Lower leg skin (tissue), 4 donors: ENCODE results near the gene ZBTB16. TPM values are rescaled to one million over a fixed set of nuclear protein-coding genes. Genes with fewer than 3 reads are reported as not detected.

ENCODE experiments used
- DNase-seq, 2 donors: peaks; one replicate each; pipeline ENCODE4 v3.0.0-alpha.2; 2019; ENCODE audit warnings: low spot score in 2 of 2
- H3K4me3 ChIP-seq: fragments of 200-600 bp; sonication (generic); 2 replicates; pipeline ENCODE4 v1.5.1; 2017; ENCODE audit warnings: mild to moderate bottlenecking, low read depth; ENCODE audit not compliant: poor library complexity, severe bottlenecking
- POLR2A ChIP-seq, 2 donors: fragments of 450-650 bp; IDR thresholded peaks; one replicate each; pipeline ENCODE4 v1.6.1; 2016 to 2017; ENCODE audit warnings: antibody characterized with exemption in 2 of 2, mild to moderate bottlenecking in 1 of 2, moderate library complexity in 1 of 2
- WGBS, 2 donors: methylation state at CpG; one replicate each; pipeline ENCODE4 v1.1.5; 2018; 5-methylcytosine and 5-hydroxymethylcytosine counted together
- intact Hi-C: fragments of 100-400 bp; cut with DNase I; formaldehyde crosslinking; loops from one replicate; pipeline ENCODE4 v1.15.0; 2023; ENCODE audit warnings: low total_unique reads
- total RNA-seq, 4 donors: library from RNA; depleted of rRNA; stranded (reverse); fragments of >200 nt; gene quantifications; one replicate each; pipeline ENCODE4 v1.1.0, GENCODE V29; 2016
- TF ChIP-seq, protein P1 (sequence below), 3 donors: fragments of 450-650 bp; IDR thresholded peaks; one replicate each; pipeline ENCODE4 v1.5.1; 2016; ENCODE audit warnings: antibody characterized with exemption in 3 of 3, mild to moderate bottlenecking in 3 of 3, moderate library complexity in 2 of 3

The ZBTB16 gene
- total RNA-seq, 4 donors from 2014 or later = 167 to 369 (median 233) TPM

DNA sequence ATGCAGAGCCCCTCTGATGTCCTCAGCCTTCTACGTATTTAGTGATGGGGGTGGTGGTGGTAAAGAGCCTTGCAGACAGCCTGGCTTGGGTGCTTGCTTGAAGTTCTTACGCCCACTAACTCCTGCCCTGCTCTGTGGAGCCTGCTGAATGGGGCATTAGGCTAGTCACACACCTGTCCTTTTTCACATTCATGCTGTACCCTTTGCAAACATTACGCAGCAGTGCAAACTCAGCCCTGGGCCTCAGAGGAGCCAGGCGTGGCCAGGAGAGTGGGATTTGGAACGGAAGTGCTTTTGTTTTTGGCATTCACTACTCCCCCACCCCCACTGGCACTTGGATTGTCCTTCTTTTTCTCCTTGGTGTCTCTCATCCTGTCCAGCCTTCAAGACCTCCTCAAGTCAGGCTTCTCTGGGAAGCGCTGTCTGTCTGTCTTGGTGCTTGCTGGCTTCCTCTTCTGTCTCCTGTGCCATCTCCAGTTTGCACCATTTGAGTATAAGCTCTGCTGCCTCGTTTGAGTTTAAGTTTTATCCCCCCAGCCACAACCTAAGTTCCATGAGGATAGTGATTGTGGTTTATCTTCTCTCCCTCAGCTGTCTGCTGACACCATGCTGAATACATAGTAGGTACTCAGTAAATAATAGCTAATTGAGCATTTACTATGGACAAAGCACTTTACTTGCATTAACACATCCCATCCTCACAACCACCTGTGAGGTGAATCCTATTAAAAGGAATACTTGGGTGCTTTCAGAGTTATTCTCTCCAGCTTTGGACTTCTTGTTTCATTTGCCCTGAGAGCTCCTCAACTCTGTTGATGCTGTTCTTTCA, 26.7 kb downstream of the ZBTB16 start:
- DNase-seq = peak in 1 of 2 donors; percentile 84
- H3K4me3 ChIP-seq = no peak overlapping the region
- TF ChIP-seq, protein P1, sequence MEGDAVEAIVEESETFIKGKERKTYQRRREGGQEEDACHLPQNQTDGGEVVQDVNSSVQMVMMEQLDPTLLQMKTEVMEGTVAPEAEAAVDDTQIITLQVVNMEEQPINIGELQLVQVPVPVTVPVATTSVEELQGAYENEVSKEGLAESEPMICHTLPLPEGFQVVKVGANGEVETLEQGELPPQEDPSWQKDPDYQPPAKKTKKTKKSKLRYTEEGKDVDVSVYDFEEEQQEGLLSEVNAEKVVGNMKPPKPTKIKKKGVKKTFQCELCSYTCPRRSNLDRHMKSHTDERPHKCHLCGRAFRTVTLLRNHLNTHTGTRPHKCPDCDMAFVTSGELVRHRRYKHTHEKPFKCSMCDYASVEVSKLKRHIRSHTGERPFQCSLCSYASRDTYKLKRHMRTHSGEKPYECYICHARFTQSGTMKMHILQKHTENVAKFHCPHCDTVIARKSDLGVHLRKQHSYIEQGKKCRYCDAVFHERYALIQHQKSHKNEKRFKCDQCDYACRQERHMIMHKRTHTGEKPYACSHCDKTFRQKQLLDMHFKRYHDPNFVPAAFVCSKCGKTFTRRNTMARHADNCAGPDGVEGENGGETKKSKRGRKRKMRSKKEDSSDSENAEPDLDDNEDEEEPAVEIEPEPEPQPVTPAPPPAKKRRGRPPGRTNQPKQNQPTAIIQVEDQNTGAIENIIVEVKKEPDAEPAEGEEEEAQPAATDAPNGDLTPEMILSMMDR (IDR thresholded peaks at IDR 0.05) = no peak
- TF ChIP-seq POLR2A (IDR thresholded peaks at IDR 0.05) = no peak
- intact Hi-C loops = no loop called here
- 72 to 76% methylated on average over 7 of the region's 7 CpGs for WGBS, 2 donors

DNA sequence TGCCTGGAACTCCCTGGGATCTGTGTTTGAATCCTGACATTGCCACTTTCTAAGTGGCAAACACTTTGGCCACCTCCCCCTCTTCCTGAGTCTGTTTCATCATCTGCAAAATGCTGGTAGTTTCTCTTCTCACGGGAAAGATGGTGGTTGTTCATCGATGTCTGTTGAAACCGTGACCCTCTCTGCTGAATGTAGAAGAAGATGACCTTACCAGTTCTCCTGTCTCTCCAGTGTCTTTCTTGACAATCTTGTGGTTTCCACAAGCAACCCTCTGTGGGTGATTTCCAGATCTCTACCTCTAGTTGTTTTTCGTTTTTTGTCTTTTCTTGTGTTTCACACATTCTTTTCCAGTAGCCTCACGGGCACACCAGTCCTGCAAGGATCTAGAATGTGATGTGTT, 27.5 kb downstream of the ZBTB16 start:
- intact Hi-C loops = no loop called here
- peak in 1 of 2 donors; percentile 50 for DNase-seq
- 82 to 84% methylated on average over 5 of the region's 5 CpGs for WGBS, 2 donors
- TF ChIP-seq, protein P1 (IDR thresholded peaks at IDR 0.05) = no peak
- no peak for TF ChIP-seq POLR2A (IDR thresholded peaks at IDR 0.05)
- H3K4me3 ChIP-seq = no peak overlapping the region

DNA sequence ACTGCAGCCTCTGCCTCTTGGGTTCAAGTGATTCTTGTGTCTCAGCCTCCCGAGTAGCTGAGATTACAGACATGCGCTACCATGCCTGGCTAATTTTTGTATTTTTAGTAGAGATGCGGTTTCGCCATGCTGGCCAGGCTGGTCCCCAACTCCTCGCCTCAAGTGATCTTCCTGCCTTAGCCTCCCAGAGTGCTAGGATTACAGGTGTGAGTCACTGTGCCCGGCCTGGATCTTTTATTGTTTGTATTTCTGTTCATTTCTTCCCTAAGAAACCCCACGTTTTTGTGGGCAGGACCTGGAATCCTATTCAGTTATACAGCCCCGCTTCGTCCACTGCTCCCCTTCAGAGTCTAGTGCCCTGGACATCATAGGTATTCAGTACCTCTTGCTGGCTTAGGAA, 28.7 kb downstream of the ZBTB16 start:
- intact Hi-C loops = no loop called here
- DNase-seq = peak in 1 of 2 donors; percentile 39
- TF ChIP-seq, protein P1 (IDR thresholded peaks at IDR 0.05) = no peak
- TF ChIP-seq POLR2A (IDR thresholded peaks at IDR 0.05) = no peak
- H3K4me3 ChIP-seq = no peak overlapping the region
- WGBS, 2 donors = 85 to 86% methylated on average over 9 of the region's 9 CpGs

DNA sequence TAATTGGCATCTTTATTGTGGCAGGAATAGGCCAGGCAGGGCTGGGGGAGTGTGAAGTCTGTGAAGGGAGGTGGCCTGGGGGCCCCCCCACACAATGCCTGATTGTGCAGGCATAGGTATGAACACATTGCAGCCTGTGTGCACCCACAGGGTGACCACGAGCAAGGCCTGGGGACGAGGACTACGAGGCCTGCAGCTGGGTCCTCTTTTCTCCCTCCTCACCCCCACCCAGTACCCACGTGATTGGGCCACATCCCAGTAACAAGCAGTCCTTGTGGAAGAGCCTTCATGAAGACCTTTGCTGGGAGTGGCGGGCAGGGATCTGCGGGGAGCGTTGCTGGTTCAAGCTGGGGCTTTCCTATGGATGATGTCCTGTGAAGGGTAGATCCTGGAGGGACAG, 29.3 kb downstream of the ZBTB16 start:
- 76 to 88% methylated on average over 7 of the region's 7 CpGs for WGBS, 2 donors
- no peak overlapping the region for H3K4me3 ChIP-seq
- intact Hi-C loops = no loop called here
- DNase-seq = peak in 1 of 2 donors; percentile 84
- TF ChIP-seq POLR2A (IDR thresholded peaks at IDR 0.05) = no peak
- TF ChIP-seq, protein P1 (IDR thresholded peaks at IDR 0.05) = no peak

DNA sequence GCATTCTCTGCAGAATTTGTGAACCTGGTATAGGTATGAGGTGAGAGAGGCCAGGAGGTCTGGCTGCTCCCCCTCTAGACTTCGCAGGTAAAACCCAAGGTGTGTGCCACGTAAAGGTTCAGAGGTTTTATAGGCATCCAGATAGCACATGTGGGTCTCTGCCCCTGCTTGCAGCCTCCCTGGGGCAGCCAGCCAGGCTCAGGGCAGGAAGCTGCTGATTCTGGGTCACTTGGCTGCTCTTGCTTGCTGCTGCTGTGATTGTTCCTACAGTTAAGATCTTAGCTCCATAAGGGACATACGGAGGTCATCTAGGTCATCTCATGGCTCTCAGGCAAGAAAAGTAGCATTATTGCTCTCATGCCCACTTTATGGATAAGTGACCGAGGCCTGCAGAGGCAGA, 30.2 kb downstream of the ZBTB16 start:
- DNase-seq = peak in 1 of 2 donors; percentile 68
- H3K4me3 ChIP-seq = no peak overlapping the region
- TF ChIP-seq POLR2A (IDR thresholded peaks at IDR 0.05) = no peak
- TF ChIP-seq, protein P1 (IDR thresholded peaks at IDR 0.05) = no peak
- 72% methylated on average over 4 of the region's 4 CpGs for WGBS, 2 donors
- intact Hi-C loops = no loop called here
